K562 (cell line): ENCODE results near the gene CLEC4A. TPM values are rescaled to one million over a fixed set of nuclear protein-coding genes. Genes with fewer than 3 reads are reported as not detected.
"Not testable (repeated sequence)": the region's sequence is repeated elsewhere in the genome, so short reads cannot be mapped to it uniquely, and the experiment has no call there.

Experiments
- ATAC-seq: fragments of 200-7000 bp; cut with Tn5 transposase; 3 replicates; pipeline ENCODE4 v1.9.1; 2020; ENCODE audit warnings: moderate library complexity
- BruUV-seq: library from RNA; stranded (reverse); fragments of 400-500 nt; replicated peaks from 2 replicates; lab custom pipeline; 2021; lab: Mats Ljungman, UMichigan
- CTCF ChIA-PET: fragments of 300-600 bp; formaldehyde crosslinking; extraction: SDS; loops from one replicate; lab custom pipeline; 2021; ENCODE audit warnings: low intra/inter-chr PET ratio; lab: Yijun Ruan, JAX
- POLR2A ChIA-PET: fragments of 300-600, 350-650 bp; sonication (Branson Sonifier 250); formaldehyde crosslinking; extraction: SDS; loops from one replicate; lab custom pipeline; 2021; ENCODE audit warnings: antibody characterized with exemption, inconsistent platforms; lab: Yijun Ruan, JAX
- DNase-seq, 4 experiments: peaks; one replicate each; pipeline versions ENCODE4 v3.0.0 to v3.0.0-alpha.2; 2011 to 2018; ENCODE audit warnings: low spot score in 3 of 4, mixed read lengths in 3 of 4; ENCODE audit errors: extremely low read depth in 1 of 4
- FAIRE-seq: peaks from 2 replicates; lab custom pipeline; 2011; peaks lifted over from hg19 to GRCh38; lab: Jason Lieb, UNC
- H2AFZ ChIP-seq: 2 replicates; pipeline ENCODE4 v1.6.0; 2011; ENCODE audit warnings: low read depth, low read length, control low read depth, inconsistent platforms
- H3K27ac ChIP-seq: fragments of 200-600 bp; 3 replicates; pipeline ENCODE4 v1.8.0; 2011; ENCODE audit warnings: low read depth, mild to moderate bottlenecking, control low read depth, inconsistent platforms, low read length, moderate library complexity, mixed read lengths; ENCODE audit errors: extremely low read depth
- H3K27me3 ChIP-seq, 2 experiments: fragments of 300-600 bp in 1 of 2; 2 replicates in 1 of 2; 3 replicates in 1 of 2; pipeline versions ENCODE4 v1.6.0 to v1.8.0; 2011; ENCODE audit warnings: inconsistent platforms in 2 of 2, low read length in 2 of 2, mild to moderate bottlenecking in 1 of 2, mixed read lengths in 1 of 2, moderate library complexity in 1 of 2; ENCODE audit not compliant: control insufficient read depth in 2 of 2, insufficient read depth in 2 of 2
- H3K36me3 ChIP-seq: fragments of 300-600 bp; 3 replicates; pipeline ENCODE4 v1.8.0; 2011; ENCODE audit warnings: mild to moderate bottlenecking, low read length, inconsistent platforms; ENCODE audit not compliant: control insufficient read depth, insufficient read depth
- H3K4me1 ChIP-seq, 2 experiments: fragments of 200-600 bp in 1 of 2; replicated peaks in 1 of 2; 2 replicates in 1 of 2; 3 replicates in 1 of 2; pipeline versions ENCODE4 v1.5.1 to v1.8.0; 2011; ENCODE audit warnings: inconsistent platforms in 2 of 2, low read length in 2 of 2, mild to moderate bottlenecking in 1 of 2, mixed read lengths in 1 of 2, moderate library complexity in 1 of 2; ENCODE audit not compliant: control insufficient read depth in 2 of 2, insufficient read depth in 2 of 2
- H3K4me2 ChIP-seq: 2 replicates; pipeline ENCODE4 v1.6.1; 2011; ENCODE audit warnings: low read length, control low read depth, inconsistent platforms, mixed read lengths; ENCODE audit not compliant: insufficient read depth
- H3K4me3 ChIP-seq: fragments of 200-600 bp; sonication (generic), shearing (Covaris generic); 2 replicates; pipeline ENCODE4 v1.5.1; 2016; ENCODE audit warnings: control low read depth, inconsistent platforms
- H3K79me2 ChIP-seq: fragments of 200-600 bp; 3 replicates; pipeline ENCODE4 v1.8.0; 2011; ENCODE audit warnings: low read length, inconsistent platforms; ENCODE audit not compliant: control insufficient read depth, insufficient read depth
- H3K9ac ChIP-seq, 2 experiments: 2 replicates each; pipeline versions ENCODE4 v1.6.0 to v1.6.1; 2011; ENCODE audit warnings: low read depth in 2 of 2, low read length in 2 of 2, control low read depth in 1 of 2, inconsistent platforms in 1 of 2, mild to moderate bottlenecking in 1 of 2, mixed read lengths in 1 of 2; ENCODE audit not compliant: insufficient read depth in 1 of 2
- H3K9me1 ChIP-seq: one replicate; pipeline ENCODE4 v1.6.0; 2011; ENCODE audit warnings: inconsistent platforms, mild to moderate bottlenecking, low read length, moderate library complexity; ENCODE audit not compliant: control insufficient read depth, insufficient read depth
- H3K9me3 ChIP-seq: replicated peaks from 2 replicates; pipeline ENCODE4 v1.5.1; 2011; ENCODE audit warnings: low read depth, low read length, inconsistent platforms; ENCODE audit not compliant: control insufficient read depth, insufficient read depth
- H4K20me1 ChIP-seq: replicated peaks from 2 replicates; pipeline ENCODE4 v1.6.1; 2011; ENCODE audit warnings: low read length, inconsistent platforms, mixed read lengths; ENCODE audit not compliant: control insufficient read depth, insufficient read depth
- GTF2B ChIP-seq: IDR thresholded peaks from 2 replicates; pipeline ENCODE4 v1.6.1; 2011; ENCODE audit not compliant: insufficient read length; ENCODE audit errors: extremely low read depth
- ZBTB33 ChIP-seq: sonication (generic); formaldehyde crosslinking; IDR thresholded peaks from 2 replicates; pipeline ENCODE4 v1.8.1; 2023; ENCODE audit warnings: mild to moderate bottlenecking, missing genetic modification reagents
- WGBS: fragments of 100-300 bp; shearing (Covaris generic); methylation state at CpG from one replicate; pipeline ENCODE4 v1.1.6; 2016; ENCODE audit warnings: low coverage, mixed read lengths; ENCODE audit not compliant: insufficient coverage; ENCODE audit errors: missing lambda C conversion rate; 5-methylcytosine and 5-hydroxymethylcytosine counted together
- in situ Hi-C: fragments of 300-500 bp; cut with MboI; formaldehyde crosslinking; loops from 4 replicates; pipeline ENCODE4 v1.15.0; 2018; ENCODE audit warnings: inconsistent platforms, mixed read lengths
- intact Hi-C: fragments of 100-400 bp; cut with micrococcal nuclease; formaldehyde crosslinking; loops from 2 replicates; pipeline ENCODE4 v1.14.2; 2022
- polyA plus RNA-seq, 8 experiments: library from polyadenylated mRNA; depleted of rRNA in 4 of 8; stranded (reverse) in 5 of 8; unstranded in 3 of 8; fragments of >200 nt; fragmentation: Nextera tagmentation in 2 of 8; fragmentation: Illumina TruSeq in 1 of 8; extraction: Ambion mirVana in 2 of 8; extraction: Trizol in 1 of 8; gene quantifications; 2 replicates each; pipeline versions ENCODE4 v1.2.1 to v1.2.3, GENCODE V29; 2011 to 2014; ENCODE audit warnings: inconsistent platforms in 1 of 8, missing spikeins in 1 of 8
- total RNA-seq, 7 experiments: library from RNA; depleted of rRNA in 6 of 7; stranded (reverse); fragments of >200 nt in 6 of 7; fragmentation: Illumina TruSeq in 2 of 7; extraction: Trizol in 2 of 7; gene quantifications; 2 replicates each; pipeline versions ENCODE4 v1.2.1 to v1.2.3, GENCODE V29; 2011 to 2021; ENCODE audit warnings: low replicate concordance in 1 of 7

Gene CLEC4A
- total and polyA plus RNA-seq, 9 of the 15 experiments (the other 6 are each of a cell fraction or from before 2014, with no cell fraction given): 0.06 to 0.27 (median 0.18) TPM; not detected in 5

- peaks cover 3 to 13% of the 10 kb centered on the region in 2 experiments; a peak in 2 of 5 replicates for H3K27me3 ChIP-seq
- H3K9me3 ChIP-seq, H3K4me2 ChIP-seq, H2AFZ ChIP-seq, DNase-seq, CTCF ChIA-PET, H3K4me3 ChIP-seq, H3K79me2 ChIP-seq, H3K9me1 ChIP-seq, FAIRE-seq, H4K20me1 ChIP-seq, in situ Hi-C loops, H3K9ac ChIP-seq, ATAC-seq, H3K36me3 ChIP-seq, H3K4me1 ChIP-seq, intact Hi-C loops, H3K27ac ChIP-seq, BruUV-seq: not testable (repeated sequence)
- POLR2A ChIA-PET: interaction anchor here (0.7 to 1.0 kb wide), 2 partner anchors 9 to 23 kb away, joined by 3 read pairs; no protein-coding TSS in a partner anchor
- WGBS: 34% methylated on average over 8 of the region's 8 CpGs
- 0 out of 2 replicates have a peak, but pooled peaks have one; percentile 18 for TF ChIP-seq ZBTB33 (CRISPR knock-in tag)
Observed at GRCh38 chr12:8141647-8142046, 18.2 kb downstream of the CLEC4A start.

GRCh38 chr12:8143261-8143660 lies 19.8 kb downstream of the CLEC4A start:
- Histone ChIP-seq H3K36me3 (no peaks in the 10 kb centered on the region), H3K4me2 (no peak overlapping the region), H3K9me3 (no peaks in the 10 kb centered on the region), H3K79me2 (no peaks in the 10 kb centered on the region), H3K9ac (no peak overlapping the region), H3K27ac (no peak overlapping the region), H2AFZ (no peak overlapping the region), H4K20me1 (no peaks in the 10 kb centered on the region), H3K4me1 (no peaks in the 10 kb centered on the region; a peak in 1 of 5 replicates), H3K4me3 (no peak overlapping the region), H3K27me3 (peaks cover 3 to 13% of the 10 kb centered on the region in 2 experiments; a peak in 2 of 5 replicates), H3K9me1 (no peaks in the 10 kb centered on the region)
- ChIA-PET CTCF (no interaction called here), POLR2A (no interaction called here)
- ATAC-seq: no peak
- in situ Hi-C loops (no loop called here), intact Hi-C loops (no loop called here)
- no peak for FAIRE-seq
- no peak for TF ChIP-seq GTF2B
- DNase-seq: no peak
- BruUV-seq: no TSS peak
